ENCODE measurements around the gene FNDC11. TPM values are rescaled to one million over a fixed set of nuclear protein-coding genes. Genes with fewer than 3 reads are reported as not detected.

The FNDC11 gene
- total and polyA plus RNA-seq, 4 donors, result 0.57 to 0.84 TPM; not detected in 2

DNA sequence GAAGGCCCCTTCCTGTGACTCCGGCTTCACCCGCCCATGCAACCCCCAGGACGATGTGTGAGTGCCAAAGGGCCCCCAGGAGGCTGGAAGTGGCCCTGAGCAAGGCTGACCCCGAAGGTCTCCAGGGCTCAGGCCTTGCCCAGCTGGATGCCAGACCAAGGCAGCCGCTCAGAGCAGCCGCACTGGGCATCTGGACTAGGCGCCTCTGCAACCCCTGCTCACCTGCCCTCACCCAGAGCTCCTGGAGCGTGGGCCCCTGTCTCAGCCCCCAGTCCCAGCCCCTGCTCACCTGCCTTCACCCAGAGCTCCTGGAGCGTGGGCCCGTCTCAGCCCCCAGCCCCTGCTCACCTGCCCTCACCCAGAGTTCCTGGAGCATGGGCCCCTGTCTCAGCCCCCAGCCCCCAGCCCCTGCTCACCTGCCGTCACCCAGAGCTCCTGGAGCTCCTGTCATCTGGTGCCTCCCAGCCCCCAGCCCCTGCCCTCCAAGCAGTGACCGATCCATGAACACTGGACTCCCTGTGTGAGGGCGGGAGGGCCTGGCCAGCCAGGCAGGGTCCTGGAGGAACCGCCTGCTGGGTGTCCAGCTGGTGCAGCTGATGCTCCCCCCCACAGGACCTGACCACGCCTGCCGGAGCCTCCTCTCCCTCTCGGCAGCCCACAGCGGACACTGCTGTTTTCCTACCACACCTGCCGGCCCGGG is 7.6 kb upstream of the FNDC11 start:
- H3K4me3 ChIP-seq (ENCODE audit: low read length in 2 of 2), result no peak overlapping the region
- H3K9me3 ChIP-seq (ENCODE audit: control insufficient read depth, low read length), result no peaks in the 10 kb centered on the region
- no peak for DNase-seq
- no peaks in the 10 kb centered on the region for H3K4me1 ChIP-seq (ENCODE audit: control insufficient read depth in 1 of 2, insufficient read depth in 2 of 2, low read length in 2 of 2)
- no peak for ATAC-seq (ENCODE audit: low FRiP score)
- intact Hi-C loops (cut with DNase I), result no loop called here
- no peak overlapping the region for H3K27ac ChIP-seq (ENCODE audit: low read depth in 1 of 2, low read length in 2 of 2)
- WGBS, 2 donors, result 74 to 76% methylated on average over 19 to 20 of the region's 20 CpGs
- H3K36me3 ChIP-seq (ENCODE audit: control insufficient read depth in 1 of 2, insufficient read depth in 2 of 2, low read length in 1 of 2), result no peaks in the 10 kb centered on the region
- no peaks in the 10 kb centered on the region for H3K27me3 ChIP-seq (ENCODE audit: control insufficient read depth in 1 of 2, insufficient read depth in 2 of 2, low read length in 1 of 2)

GRCh38 chr20:63546956-63547724 is 6.8 kb upstream of the FNDC11 start:
- 49% methylated on average over 56 to 58 of the region's 58 CpGs for WGBS, 2 donors

GRCh38 chr20:63547725-63548480 is 6.1 kb upstream of the FNDC11 start, which contains the start of gene SRMS:
Gene SRMS (minus strand): TSS chr20:63547749. CDS start chr20:63547463, 286 bp downstream.
- H3K36me3 ChIP-seq (ENCODE audit: control insufficient read depth in 1 of 2, insufficient read depth in 2 of 2, low read length in 1 of 2), result no peaks in the 10 kb centered on the region

More at GRCh38 chr20:63546956-63547724, 6.8 kb upstream of the FNDC11 start:
- no peak for DNase-seq
- H3K27me3 ChIP-seq (ENCODE audit: control insufficient read depth in 1 of 2, insufficient read depth in 2 of 2, low read length in 1 of 2), result no peaks in the 10 kb centered on the region
- no peaks in the 10 kb centered on the region for H3K9me3 ChIP-seq (ENCODE audit: control insufficient read depth, low read length)
- intact Hi-C loops (cut with DNase I), result no loop called here
- H3K27ac ChIP-seq (ENCODE audit: low read depth in 1 of 2, low read length in 2 of 2), result no peak overlapping the region
- H3K4me3 ChIP-seq (ENCODE audit: low read length in 2 of 2), result no peak overlapping the region
- no peaks in the 10 kb centered on the region for H3K4me1 ChIP-seq (ENCODE audit: control insufficient read depth in 1 of 2, insufficient read depth in 2 of 2, low read length in 2 of 2)
- no peak for ATAC-seq (ENCODE audit: low FRiP score)
- no peaks in the 10 kb centered on the region for H3K36me3 ChIP-seq (ENCODE audit: control insufficient read depth in 1 of 2, insufficient read depth in 2 of 2, low read length in 1 of 2)

GRCh38 chr20:63548542-63548941 is 5.4 kb upstream of the FNDC11 start:
- no peak overlapping the region for H3K27ac ChIP-seq (ENCODE audit: low read depth in 1 of 2, low read length in 2 of 2)
- no peaks in the 10 kb centered on the region for H3K27me3 ChIP-seq (ENCODE audit: control insufficient read depth in 1 of 2, insufficient read depth in 2 of 2, low read length in 1 of 2)
- DNase-seq (no peak), ATAC-seq (ENCODE audit: low FRiP score) (no peak)
- no peak overlapping the region for H3K4me3 ChIP-seq (ENCODE audit: low read length in 2 of 2)
- intact Hi-C loops (cut with DNase I), result no loop called here
- WGBS, 2 donors, result 40 to 52% methylated on average over 10 to 11 of the region's 11 CpGs
- H3K36me3 ChIP-seq (ENCODE audit: control insufficient read depth in 1 of 2, insufficient read depth in 2 of 2, low read length in 1 of 2), result no peaks in the 10 kb centered on the region
- H3K4me1 ChIP-seq (ENCODE audit: control insufficient read depth in 1 of 2, insufficient read depth in 2 of 2, low read length in 2 of 2), result no peaks in the 10 kb centered on the region
- no peaks in the 10 kb centered on the region for H3K9me3 ChIP-seq (ENCODE audit: control insufficient read depth, low read length)

More at GRCh38 chr20:63547725-63548480, 6.1 kb upstream of the FNDC11 start, which contains the start of gene SRMS:
- intact Hi-C loops (cut with DNase I), result no loop called here
- Histone ChIP-seq H3K4me3 (ENCODE audit: low read length in 2 of 2) (no peak within 1 kb of the TSS), H3K27me3 (ENCODE audit: control insufficient read depth in 1 of 2, insufficient read depth in 2 of 2, low read length in 1 of 2) (no peaks in the 10 kb centered on the region), H3K9me3 (ENCODE audit: control insufficient read depth, low read length) (no peaks in the 10 kb centered on the region), H3K27ac (ENCODE audit: low read depth in 1 of 2, low read length in 2 of 2) (no peak within 1 kb of the TSS), H3K4me1 (ENCODE audit: control insufficient read depth in 1 of 2, insufficient read depth in 2 of 2, low read length in 2 of 2) (no peaks in the 10 kb centered on the region)
- 47 to 49% methylated on average over 32 to 35 of the region's 35 CpGs for WGBS, 2 donors
- ATAC-seq (ENCODE audit: low FRiP score) (no peak), DNase-seq (no peak)

GRCh38 chr20:63549019-63549418 is 4.9 kb upstream of the FNDC11 start:
- H3K27me3 ChIP-seq (ENCODE audit: control insufficient read depth in 1 of 2, insufficient read depth in 2 of 2, low read length in 1 of 2), result no peaks in the 10 kb centered on the region
- H3K4me3 ChIP-seq (ENCODE audit: low read length in 2 of 2), result no peak overlapping the region
- no peaks in the 10 kb centered on the region for H3K9me3 ChIP-seq (ENCODE audit: control insufficient read depth, low read length)
- DNase-seq (no peak), ATAC-seq (ENCODE audit: low FRiP score) (no peak)
- H3K4me1 ChIP-seq (ENCODE audit: control insufficient read depth in 1 of 2, insufficient read depth in 2 of 2, low read length in 2 of 2), result no peaks in the 10 kb centered on the region
- WGBS, 2 donors, result 28 to 33% methylated on average over 6 to 23 of the region's 25 CpGs
- no peaks in the 10 kb centered on the region for H3K36me3 ChIP-seq (ENCODE audit: control insufficient read depth in 1 of 2, insufficient read depth in 2 of 2, low read length in 1 of 2)
- intact Hi-C loops (cut with DNase I), result no loop called here
- H3K27ac ChIP-seq (ENCODE audit: low read depth in 1 of 2, low read length in 2 of 2), result no peak overlapping the region

GRCh38 chr20:63549679-63550282 is 4.2 kb upstream of the FNDC11 start:
- no peaks in the 10 kb centered on the region for H3K36me3 ChIP-seq (ENCODE audit: control insufficient read depth in 1 of 2, insufficient read depth in 2 of 2, low read length in 1 of 2)
- H3K4me1 ChIP-seq (ENCODE audit: control insufficient read depth in 1 of 2, insufficient read depth in 2 of 2, low read length in 2 of 2), result no peaks in the 10 kb centered on the region
- H3K4me3 ChIP-seq (ENCODE audit: low read length in 2 of 2), result no peak overlapping the region
- 79 to 82% methylated on average over 17 to 18 of the region's 18 CpGs for WGBS, 2 donors
- H3K27ac ChIP-seq (ENCODE audit: low read depth in 1 of 2, low read length in 2 of 2), result no peak overlapping the region
- intact Hi-C loops (cut with DNase I), result no loop called here
- no peak for ATAC-seq (ENCODE audit: low FRiP score)
- H3K27me3 ChIP-seq (ENCODE audit: control insufficient read depth in 1 of 2, insufficient read depth in 2 of 2, low read length in 1 of 2), result no peaks in the 10 kb centered on the region
- H3K9me3 ChIP-seq (ENCODE audit: control insufficient read depth, low read length), result no peaks in the 10 kb centered on the region
- DNase-seq, result no peak

DNA sequence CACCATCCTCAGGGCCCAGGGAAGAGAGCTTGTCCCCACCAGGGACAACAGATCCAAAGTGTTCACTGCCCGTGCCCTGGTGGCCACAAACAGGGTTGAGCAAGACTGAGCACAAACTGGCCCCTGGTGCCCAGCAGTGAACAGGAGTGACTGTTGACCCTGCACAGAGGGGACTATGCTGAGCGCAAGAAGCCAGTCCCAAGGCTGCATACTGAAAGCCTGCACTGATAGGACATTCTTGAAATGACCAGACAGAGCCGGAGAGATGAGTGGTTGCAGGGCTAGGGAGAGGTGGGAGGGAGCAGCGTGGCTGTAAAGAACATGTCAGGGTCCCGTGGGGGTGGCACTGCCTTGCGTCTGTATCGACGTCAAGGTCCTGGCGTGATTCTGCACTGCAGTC is 2.9 kb upstream of the FNDC11 start:
- no peaks in the 10 kb centered on the region for H3K36me3 ChIP-seq (ENCODE audit: control insufficient read depth in 1 of 2, insufficient read depth in 2 of 2, low read length in 1 of 2)
- no peak overlapping the region for H3K4me3 ChIP-seq (ENCODE audit: low read length in 2 of 2)
- no peak overlapping the region for H3K27ac ChIP-seq (ENCODE audit: low read depth in 1 of 2, low read length in 2 of 2)
- no peaks in the 10 kb centered on the region for H3K4me1 ChIP-seq (ENCODE audit: control insufficient read depth in 1 of 2, insufficient read depth in 2 of 2, low read length in 2 of 2)
- ATAC-seq (ENCODE audit: low FRiP score) (no peak), DNase-seq (no peak)
- H3K27me3 ChIP-seq (ENCODE audit: control insufficient read depth in 1 of 2, insufficient read depth in 2 of 2, low read length in 1 of 2), result no peaks in the 10 kb centered on the region
- no peaks in the 10 kb centered on the region for H3K9me3 ChIP-seq (ENCODE audit: control insufficient read depth, low read length)
- 36 to 40% methylated on average over 9 of the region's 9 CpGs for WGBS, 2 donors
- intact Hi-C loops (cut with DNase I), result no loop called here

- Histone ChIP-seq H3K27me3 (ENCODE audit: control insufficient read depth in 1 of 2, insufficient read depth in 2 of 2, low read length in 1 of 2) (no peaks in the 10 kb centered on the region), H3K27ac (ENCODE audit: low read depth in 1 of 2, low read length in 2 of 2) (no peak overlapping the region), H3K9me3 (ENCODE audit: control insufficient read depth, low read length) (no peaks in the 10 kb centered on the region), H3K4me3 (ENCODE audit: low read length in 2 of 2) (no peak overlapping the region), H3K4me1 (ENCODE audit: control insufficient read depth in 1 of 2, insufficient read depth in 2 of 2, low read length in 2 of 2) (no peaks in the 10 kb centered on the region), H3K36me3 (ENCODE audit: control insufficient read depth in 1 of 2, insufficient read depth in 2 of 2, low read length in 1 of 2) (no peaks in the 10 kb centered on the region)
- intact Hi-C loops (cut with DNase I), result no loop called here
- ATAC-seq (ENCODE audit: low FRiP score) (no peak), DNase-seq (no peak)
- WGBS, 2 donors, result 46 to 48% methylated on average over 15 of the region's 15 CpGs
Measured at GRCh38 chr20:63552481-63553249, 1.3 kb upstream of the FNDC11 start.

All from aorta (tissue), 5 donors.